Subcutaneous adipose tissue (tissue), 4 donors: ENCODE results near the gene PTPRD. TPM values are rescaled to one million over a fixed set of nuclear protein-coding genes. Genes with fewer than 3 reads are reported as not detected.

Experiments used
- CTCF ChIP-seq: fragments of 450-650 bp; IDR thresholded peaks from one replicate; pipeline ENCODE4 v1.5.1; 2016; ENCODE audit warnings: low read depth, mild to moderate bottlenecking, control low read depth, antibody characterized with exemption, moderate library complexity
- total RNA-seq, 4 donors: library from RNA; depleted of rRNA; stranded (reverse); fragments of >200 nt; gene quantifications; one replicate each; pipeline ENCODE4 v1.1.0, GENCODE V29; 2016

The PTPRD gene
- total RNA-seq, 4 donors from 2014 or later, result 5.1 to 17.3 (median 12.1) TPM

GRCh38 chr9:9522406-9522805, 1090.4 kb downstream of the PTPRD start:
- no peak for TF ChIP-seq CTCF

- TF ChIP-seq CTCF, result no peak
Observed at GRCh38 chr9:9521033-9521779, 1091.6 kb downstream of the PTPRD start.

- TF ChIP-seq CTCF, result no peak
Observed at GRCh38 chr9:9504869-9505268, 1107.9 kb downstream of the PTPRD start.

- TF ChIP-seq CTCF, result no peak
Observed at GRCh38 chr9:9499546-9499945, 1113.3 kb downstream of the PTPRD start.

GRCh38 chr9:9498846-9499245, 1114.0 kb downstream of the PTPRD start:
- TF ChIP-seq CTCF, result no peak

- TF ChIP-seq CTCF, result no peak
Observed at GRCh38 chr9:9498128-9498527, 1114.7 kb downstream of the PTPRD start.

- no peak for TF ChIP-seq CTCF
Observed at GRCh38 chr9:9494336-9494735, 1118.5 kb downstream of the PTPRD start.
